Lower lobe of right lung (tissue), 2 donors: ENCODE results near the gene KRTAP5-10. TPM values are rescaled to one million over a fixed set of nuclear protein-coding genes. Genes with fewer than 3 reads are reported as not detected.
"Not testable (repeated sequence)": the region's sequence is repeated elsewhere in the genome, so short reads cannot be mapped to it uniquely, and the experiment has no call there.

Experiments used
- ATAC-seq, 2 donors: fragments of 200-7000 bp; cut with Tn5 transposase; one replicate each; pipeline ENCODE4 v1.9.1; 2020 to 2022; ENCODE audit warnings: mild to moderate bottlenecking in 2 of 2, moderate library complexity in 2 of 2
- DNase-seq: peaks from one replicate; pipeline ENCODE4 v3.0.0-alpha.2; 2020
- H3K27ac ChIP-seq: fragments of 200-600 bp; one replicate; pipeline ENCODE4 v1.8.0; 2022
- H3K27me3 ChIP-seq: fragments of 200-600 bp; one replicate; pipeline ENCODE4 v1.8.0; 2022; ENCODE audit warnings: low read depth
- H3K36me3 ChIP-seq: fragments of 200-600 bp; one replicate; pipeline ENCODE4 v1.8.0; 2022; ENCODE audit warnings: mild to moderate bottlenecking
- H3K4me1 ChIP-seq: fragments of 200-600 bp; one replicate; pipeline ENCODE4 v1.8.0; 2022
- H3K4me3 ChIP-seq: fragments of 200-600 bp; one replicate; pipeline ENCODE4 v1.8.0; 2022; ENCODE audit warnings: mild to moderate bottlenecking
- H3K9me3 ChIP-seq: fragments of 200-600 bp; one replicate; pipeline ENCODE4 v1.8.0; 2022
- intact Hi-C: fragments of 100-400 bp; cut with DNase I; formaldehyde crosslinking; loops from one replicate; pipeline ENCODE4 v1.11.0; 2022
- total RNA-seq: library from RNA; stranded (reverse); fragmentation: NEBNext Ultra II Directional; extraction: Animal tissue kit (Norgen Biotek cat#: 25700); gene quantifications from one replicate; pipeline ENCODE4 v1.2.1, GENCODE V29; 2021
- TF ChIP-seq, protein P1 (sequence below): fragments of 200-600 bp; IDR thresholded peaks from one replicate; pipeline ENCODE4 v1.8.0; 2022; ENCODE audit warnings: antibody characterized with exemption, mild to moderate bottlenecking
- donor health status: DM: no; HTN: yes; CAD: no; lungs with severe emphysema.

KRTAP5-10 gene
- total RNA-seq, 1 donor from 2014 or later = not detected

- no peak for ATAC-seq
- TF ChIP-seq, protein P1, sequence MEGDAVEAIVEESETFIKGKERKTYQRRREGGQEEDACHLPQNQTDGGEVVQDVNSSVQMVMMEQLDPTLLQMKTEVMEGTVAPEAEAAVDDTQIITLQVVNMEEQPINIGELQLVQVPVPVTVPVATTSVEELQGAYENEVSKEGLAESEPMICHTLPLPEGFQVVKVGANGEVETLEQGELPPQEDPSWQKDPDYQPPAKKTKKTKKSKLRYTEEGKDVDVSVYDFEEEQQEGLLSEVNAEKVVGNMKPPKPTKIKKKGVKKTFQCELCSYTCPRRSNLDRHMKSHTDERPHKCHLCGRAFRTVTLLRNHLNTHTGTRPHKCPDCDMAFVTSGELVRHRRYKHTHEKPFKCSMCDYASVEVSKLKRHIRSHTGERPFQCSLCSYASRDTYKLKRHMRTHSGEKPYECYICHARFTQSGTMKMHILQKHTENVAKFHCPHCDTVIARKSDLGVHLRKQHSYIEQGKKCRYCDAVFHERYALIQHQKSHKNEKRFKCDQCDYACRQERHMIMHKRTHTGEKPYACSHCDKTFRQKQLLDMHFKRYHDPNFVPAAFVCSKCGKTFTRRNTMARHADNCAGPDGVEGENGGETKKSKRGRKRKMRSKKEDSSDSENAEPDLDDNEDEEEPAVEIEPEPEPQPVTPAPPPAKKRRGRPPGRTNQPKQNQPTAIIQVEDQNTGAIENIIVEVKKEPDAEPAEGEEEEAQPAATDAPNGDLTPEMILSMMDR = no peak
- H3K27ac ChIP-seq = no peak overlapping the region
- H3K9me3 ChIP-seq = no peaks in the 10 kb centered on the region
- H3K4me1 ChIP-seq = no peaks in the 10 kb centered on the region
- H3K36me3 ChIP-seq = no peaks in the 10 kb centered on the region
- intact Hi-C loops = no loop called here
- peaks cover 3% of the 10 kb centered on the region for H3K27me3 ChIP-seq
- no peak for DNase-seq
- H3K4me3 ChIP-seq = no peak overlapping the region
Observed at GRCh38 chr11:71577469-71578004, 12.2 kb downstream of the KRTAP5-10 start.

DNA sequence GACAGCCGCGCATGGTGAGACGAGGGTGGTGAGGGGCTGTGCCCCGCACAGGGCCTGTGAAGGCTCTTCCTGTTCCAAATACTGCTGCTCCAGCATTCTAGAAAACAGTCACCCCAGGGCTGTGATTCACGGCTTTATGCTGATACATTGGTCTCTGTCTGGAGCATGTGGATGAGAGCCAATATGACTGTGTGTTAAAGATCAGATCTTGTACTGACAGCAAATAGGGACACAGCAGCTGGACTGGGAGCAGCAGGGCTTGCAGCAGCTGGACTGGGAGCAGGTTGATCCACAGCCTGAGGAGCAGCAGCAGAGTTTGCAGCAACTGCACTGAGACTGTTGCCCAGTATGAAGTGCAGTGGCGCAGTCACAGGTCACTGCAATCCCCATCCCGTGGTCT lies 14.2 kb downstream of the KRTAP5-10 start:
- H3K27ac ChIP-seq, H3K4me3 ChIP-seq, intact Hi-C loops, DNase-seq, H3K9me3 ChIP-seq, ATAC-seq, H3K4me1 ChIP-seq, H3K36me3 ChIP-seq, H3K27me3 ChIP-seq: not testable (repeated sequence)

- DNase-seq (no peak), ATAC-seq (peak; percentile 78 to 86)
- TF ChIP-seq, protein P1 = peak; percentile 86
- intact Hi-C loops = no loop called here
- peaks cover 3% of the 10 kb centered on the region for H3K27me3 ChIP-seq
- no peaks in the 10 kb centered on the region for H3K4me1 ChIP-seq
- H3K36me3 ChIP-seq = no peaks in the 10 kb centered on the region
- H3K4me3 ChIP-seq = no peak overlapping the region
- no peaks in the 10 kb centered on the region for H3K9me3 ChIP-seq
- H3K27ac ChIP-seq = no peak overlapping the region
Observed at GRCh38 chr11:71580057-71581003, 15.0 kb downstream of the KRTAP5-10 start.

- Histone ChIP-seq H3K4me3 (no peak overlapping the region), H3K4me1 (no peaks in the 10 kb centered on the region), H3K9me3 (no peaks in the 10 kb centered on the region), H3K27me3 (peaks cover 3% of the 10 kb centered on the region), H3K27ac (no peak overlapping the region), H3K36me3 (no peaks in the 10 kb centered on the region)
- intact Hi-C loops = no loop called here
- ATAC-seq (no peak), DNase-seq (no peak)
- TF ChIP-seq, protein P1 = no peak
Observed at GRCh38 chr11:71581826-71582225, 16.5 kb downstream of the KRTAP5-10 start.

- Histone ChIP-seq H3K27me3 (peaks cover 3% of the 10 kb centered on the region), H3K27ac (no peak within 1 kb of the TSS), H3K4me1 (no peaks in the 10 kb centered on the region), H3K9me3 (no peaks in the 10 kb centered on the region), H3K36me3 (no peaks in the 10 kb centered on the region), H3K4me3 (no peak within 1 kb of the TSS)
- TF ChIP-seq, protein P1 = no peak
- intact Hi-C loops = no loop called here
- no peak for ATAC-seq
- DNase-seq = no peak
Observed at GRCh38 chr11:71582309-71582895, 17.0 kb downstream of the KRTAP5-10 start, which contains the start of gene KRTAP5-11. Gene KRTAP5-11 (minus strand): TSS chr11:71582875. CDS start chr11:71582837, 38 bp downstream.

- H3K27me3 ChIP-seq, H3K36me3 ChIP-seq, H3K4me1 ChIP-seq, intact Hi-C loops, ATAC-seq, H3K27ac ChIP-seq, H3K9me3 ChIP-seq, H3K4me3 ChIP-seq, DNase-seq: not testable (repeated sequence)
Observed at GRCh38 chr11:71582969-71583368, 17.6 kb downstream of the KRTAP5-10 start.

DNA sequence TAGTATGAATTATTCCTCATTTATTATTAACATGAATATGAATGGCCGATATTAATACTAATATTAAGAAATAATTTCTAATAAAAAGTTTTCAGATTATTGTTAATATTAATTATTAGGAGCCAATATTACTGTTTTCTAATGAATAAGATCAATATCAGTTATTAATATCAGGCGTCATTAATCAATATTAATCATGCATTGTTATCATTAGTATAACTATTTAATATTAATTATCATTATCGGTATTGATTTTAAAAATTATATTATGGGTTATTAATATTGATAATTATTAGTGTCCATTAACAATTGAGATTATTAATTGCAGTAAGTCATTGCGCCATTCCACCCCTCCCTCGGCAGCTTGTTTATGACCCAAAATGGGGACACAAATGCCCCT lies 20.3 kb downstream of the KRTAP5-10 start:
- H3K4me1 ChIP-seq, H3K27ac ChIP-seq, DNase-seq, H3K4me3 ChIP-seq, H3K9me3 ChIP-seq, H3K27me3 ChIP-seq, H3K36me3 ChIP-seq, ATAC-seq, intact Hi-C loops: not testable (repeated sequence)

- ATAC-seq = not testable (repeated sequence)
Observed at GRCh38 chr11:71588314-71588713, 23.0 kb downstream of the KRTAP5-10 start.

DNA sequence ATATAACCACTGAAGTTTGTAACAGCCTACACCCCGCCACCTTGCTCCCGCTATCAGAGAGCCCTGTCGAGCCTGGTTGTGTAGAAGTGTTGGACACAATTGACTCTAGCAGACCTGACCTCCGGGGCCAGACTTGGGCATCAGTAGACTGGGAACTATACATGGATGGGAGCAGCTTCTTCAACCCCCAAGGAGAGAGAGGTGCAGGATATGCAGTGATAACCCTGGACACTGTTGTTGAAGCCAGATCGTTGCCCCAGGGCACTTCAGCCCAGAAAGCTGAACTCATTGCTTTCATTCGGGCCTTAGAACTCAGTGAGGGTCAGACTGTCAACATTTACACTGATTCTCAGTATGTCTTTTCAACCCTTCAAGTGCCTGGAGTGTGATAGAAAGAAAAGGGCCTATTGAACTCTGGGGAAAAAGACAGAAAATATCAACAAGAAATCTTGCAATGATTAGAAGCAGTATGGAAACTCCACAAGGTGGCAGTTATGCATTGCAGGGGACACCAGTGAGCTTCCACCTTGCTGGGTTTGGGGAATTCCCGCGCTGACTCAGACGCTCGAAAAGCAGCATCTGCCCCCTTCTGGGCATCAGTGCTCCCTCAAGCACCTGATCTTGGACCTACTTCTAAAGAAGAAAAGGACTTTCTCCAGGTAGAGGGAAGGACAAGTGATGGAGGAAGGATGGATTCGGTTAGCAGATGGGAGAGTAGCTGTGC lies 23.6 kb downstream of the KRTAP5-10 start:
- H3K27me3 ChIP-seq, ATAC-seq, H3K9me3 ChIP-seq, DNase-seq, H3K27ac ChIP-seq, H3K36me3 ChIP-seq, H3K4me1 ChIP-seq, H3K4me3 ChIP-seq, intact Hi-C loops: not testable (repeated sequence)

More at GRCh38 chr11:71588314-71588713, 23.0 kb downstream of the KRTAP5-10 start:
- H3K27ac ChIP-seq, intact Hi-C loops, H3K27me3 ChIP-seq, H3K4me3 ChIP-seq, H3K9me3 ChIP-seq, H3K4me1 ChIP-seq, H3K36me3 ChIP-seq, DNase-seq: not testable (repeated sequence)
